Activated CD8-positive, alpha-beta memory T cell treated with anti-CD3 and anti-CD28 coated beads for 1 hour (primary cell): ENCODE data around the gene FAM167B.
A peak's percentile ranks its signal among the peaks of the same experiment; 100 is the strongest.
"Not testable (repeated sequence)": the region's sequence is repeated elsewhere in the genome, so short reads cannot be mapped to it uniquely, and the experiment has no call there.

Source experiments
- DNase-seq, 2 donors: peaks; one replicate each; pipeline ENCODE4 v3.0.0-alpha.2; 2020; ENCODE audit warnings: low read depth in 1 of 2; ENCODE audit errors: extremely low read depth in 1 of 2

Gene FAM167B

GRCh38 chr1:32291708-32292538, 44.9 kb downstream of the FAM167B start, which contains the start of gene HDAC1:
HDAC1 (plus strand) TSS chr1:32292083; CDS start chr1:32292170, 87 bp downstream.
- DNase-seq, result peak; percentile 92

GRCh38 chr1:32298211-32298610, 51.2 kb downstream of the FAM167B start:
- DNase-seq, result not testable (repeated sequence)
